ENCODE results near the gene SLC4A4.

GRCh38 chr4:71375494-71375893 lies 36.7 kb downstream of the SLC4A4 start:
- TF ChIP-seq CTCF (IDR thresholded peaks at IDR 0.05) (no peak), POLR2A (IDR thresholded peaks at IDR 0.05) (no peak)
